Panc1 (cell line): ENCODE data around the gene AIG1.

ENCODE experiments used
- POLR2AphosphoS5 ChIP-seq: IDR thresholded peaks from 2 replicates; pipeline ENCODE4 v1.6.1; 2012; ENCODE audit warnings: mild to moderate bottlenecking, low read depth, low read length, moderate library complexity
- TCF7L2 ChIP-seq: IDR thresholded peaks from 2 replicates; pipeline ENCODE4 v1.6.1; 2011; ENCODE audit warnings: mild to moderate bottlenecking, low read depth, low read length, inconsistent platforms
- TF ChIP-seq, protein P1 (sequence below): fragments of 450-650 bp; IDR thresholded peaks from 2 replicates; pipeline ENCODE4 v1.5.1; 2017; ENCODE audit warnings: mild to moderate bottlenecking

DNA sequence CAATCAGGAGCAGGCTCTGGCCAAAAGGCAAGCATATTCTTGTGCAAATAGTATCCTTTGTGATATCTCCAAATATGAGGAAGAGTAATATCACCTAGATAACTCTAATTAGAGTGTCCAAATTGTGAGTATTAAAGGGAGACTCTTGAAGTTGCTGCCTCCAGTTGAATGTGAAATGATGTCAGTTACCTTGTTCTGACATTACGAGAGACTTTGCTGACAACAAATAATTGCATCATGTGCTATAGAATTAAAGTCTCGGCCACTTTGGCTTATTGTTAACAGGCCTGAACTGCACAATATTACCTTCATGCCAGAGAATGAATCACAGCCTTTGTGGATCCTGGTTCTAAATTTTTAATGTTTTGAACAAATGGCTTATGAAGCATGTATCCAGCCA, 106.5 kb downstream of the AIG1 start:
- TF ChIP-seq, protein P1, sequence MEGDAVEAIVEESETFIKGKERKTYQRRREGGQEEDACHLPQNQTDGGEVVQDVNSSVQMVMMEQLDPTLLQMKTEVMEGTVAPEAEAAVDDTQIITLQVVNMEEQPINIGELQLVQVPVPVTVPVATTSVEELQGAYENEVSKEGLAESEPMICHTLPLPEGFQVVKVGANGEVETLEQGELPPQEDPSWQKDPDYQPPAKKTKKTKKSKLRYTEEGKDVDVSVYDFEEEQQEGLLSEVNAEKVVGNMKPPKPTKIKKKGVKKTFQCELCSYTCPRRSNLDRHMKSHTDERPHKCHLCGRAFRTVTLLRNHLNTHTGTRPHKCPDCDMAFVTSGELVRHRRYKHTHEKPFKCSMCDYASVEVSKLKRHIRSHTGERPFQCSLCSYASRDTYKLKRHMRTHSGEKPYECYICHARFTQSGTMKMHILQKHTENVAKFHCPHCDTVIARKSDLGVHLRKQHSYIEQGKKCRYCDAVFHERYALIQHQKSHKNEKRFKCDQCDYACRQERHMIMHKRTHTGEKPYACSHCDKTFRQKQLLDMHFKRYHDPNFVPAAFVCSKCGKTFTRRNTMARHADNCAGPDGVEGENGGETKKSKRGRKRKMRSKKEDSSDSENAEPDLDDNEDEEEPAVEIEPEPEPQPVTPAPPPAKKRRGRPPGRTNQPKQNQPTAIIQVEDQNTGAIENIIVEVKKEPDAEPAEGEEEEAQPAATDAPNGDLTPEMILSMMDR = no peak
- TF ChIP-seq POLR2AphosphoS5 (no peak), TCF7L2 (no peak)
